HEK293T (cell line): Measurements from ENCODE around the gene NEGR1.

Experiments
- ARNT ChIP-seq: fragments of 450-650 bp; IDR thresholded peaks from 2 replicates; pipeline ENCODE4 v1.6.1; 2017; ENCODE audit warnings: mild to moderate bottlenecking
- BHLHE40 ChIP-seq: fragments of 450-650 bp; IDR thresholded peaks from 2 replicates; pipeline ENCODE4 v1.6.1; 2016; ENCODE audit warnings: mild to moderate bottlenecking, moderate library complexity, borderline replicate concordance
- CTBP1 ChIP-seq: fragments of 450-650 bp; IDR thresholded peaks from 2 replicates; pipeline ENCODE4 v1.6.1; 2016; ENCODE audit warnings: borderline replicate concordance
- FOXA1 ChIP-seq: fragments of 450-650 bp; IDR thresholded peaks from 2 replicates; pipeline ENCODE4 v1.6.1; 2016; ENCODE audit warnings: mild to moderate bottlenecking
- FOXK2 ChIP-seq: fragments of 450-650 bp; IDR thresholded peaks from 2 replicates; pipeline ENCODE4 v1.6.1; 2016; ENCODE audit warnings: mild to moderate bottlenecking
- FOXM1 ChIP-seq: fragments of 450-650 bp; IDR thresholded peaks from 2 replicates; pipeline ENCODE4 v1.6.1; 2017; ENCODE audit warnings: mild to moderate bottlenecking, borderline replicate concordance
- L3MBTL2 ChIP-seq: fragments of 450-650 bp; conservative IDR thresholded peaks from 2 replicates; pipeline ENCODE4 v1.6.1; 2016; ENCODE audit warnings: mild to moderate bottlenecking
- LEF1 ChIP-seq: fragments of 450-650 bp; IDR thresholded peaks from 2 replicates; pipeline ENCODE4 v1.6.1; 2017; ENCODE audit warnings: mild to moderate bottlenecking, borderline replicate concordance
- SP1 ChIP-seq: fragments of 450-650 bp; IDR thresholded peaks from 2 replicates; pipeline ENCODE4 v1.6.1; 2017
- SUZ12 ChIP-seq: fragments of 450-650 bp; IDR thresholded peaks from 2 replicates; pipeline ENCODE4 v1.6.1; 2016; ENCODE audit warnings: mild to moderate bottlenecking
- TARDBP ChIP-seq: fragments of 450-650 bp; IDR thresholded peaks from 2 replicates; pipeline ENCODE4 v1.6.1; 2016

DNA sequence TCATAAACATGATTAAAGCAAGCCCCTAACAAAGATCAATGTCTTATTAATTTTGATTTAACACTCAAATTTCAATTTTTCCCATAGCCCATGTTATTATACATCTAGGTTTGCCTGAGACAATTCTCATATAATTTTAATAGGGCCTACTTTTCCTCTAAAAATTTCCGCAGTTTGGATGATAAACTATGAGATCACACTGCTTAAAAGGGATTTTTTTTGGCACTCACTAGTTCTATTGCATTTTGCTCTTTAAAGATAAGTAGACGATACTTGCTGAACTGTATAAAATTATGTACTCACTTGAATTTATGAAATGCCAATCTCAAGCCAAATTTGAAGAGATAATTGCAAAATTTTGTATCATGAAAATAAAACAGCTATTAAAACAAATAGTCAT is 721.1 kb downstream of the NEGR1 start:
- TF ChIP-seq CTBP1 (no peak), SP1 (no peak), LEF1 (no peak), ARNT (no peak), BHLHE40 (no peak), L3MBTL2 (no peak), FOXM1 (no peak), TARDBP (no peak), SUZ12 (no peak), FOXA1 (no peak), FOXK2 (no peak)
